ENCODE data around the gene DCDC2.

Gene DCDC2

DNA sequence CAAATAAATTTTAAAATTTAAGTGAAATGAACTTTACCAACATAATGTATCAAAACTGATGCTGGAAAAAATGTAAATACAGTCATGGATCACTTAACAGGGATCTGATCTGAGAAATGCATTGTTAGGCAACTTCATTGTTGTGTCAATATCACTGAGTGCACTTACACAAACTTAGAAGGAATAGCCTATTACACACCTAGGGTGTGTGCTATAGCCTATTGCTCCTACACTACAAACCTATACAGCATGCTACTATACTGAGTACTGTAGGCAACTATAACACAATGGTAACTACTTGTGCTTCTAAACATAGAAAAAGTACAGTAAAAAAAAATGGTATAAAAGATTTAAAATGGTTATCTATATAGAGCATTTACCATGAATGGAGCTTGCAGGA, 104.5 kb downstream of the DCDC2 start:
- TF ChIP-seq, protein P1, sequence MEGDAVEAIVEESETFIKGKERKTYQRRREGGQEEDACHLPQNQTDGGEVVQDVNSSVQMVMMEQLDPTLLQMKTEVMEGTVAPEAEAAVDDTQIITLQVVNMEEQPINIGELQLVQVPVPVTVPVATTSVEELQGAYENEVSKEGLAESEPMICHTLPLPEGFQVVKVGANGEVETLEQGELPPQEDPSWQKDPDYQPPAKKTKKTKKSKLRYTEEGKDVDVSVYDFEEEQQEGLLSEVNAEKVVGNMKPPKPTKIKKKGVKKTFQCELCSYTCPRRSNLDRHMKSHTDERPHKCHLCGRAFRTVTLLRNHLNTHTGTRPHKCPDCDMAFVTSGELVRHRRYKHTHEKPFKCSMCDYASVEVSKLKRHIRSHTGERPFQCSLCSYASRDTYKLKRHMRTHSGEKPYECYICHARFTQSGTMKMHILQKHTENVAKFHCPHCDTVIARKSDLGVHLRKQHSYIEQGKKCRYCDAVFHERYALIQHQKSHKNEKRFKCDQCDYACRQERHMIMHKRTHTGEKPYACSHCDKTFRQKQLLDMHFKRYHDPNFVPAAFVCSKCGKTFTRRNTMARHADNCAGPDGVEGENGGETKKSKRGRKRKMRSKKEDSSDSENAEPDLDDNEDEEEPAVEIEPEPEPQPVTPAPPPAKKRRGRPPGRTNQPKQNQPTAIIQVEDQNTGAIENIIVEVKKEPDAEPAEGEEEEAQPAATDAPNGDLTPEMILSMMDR (IDR thresholded peaks at IDR 0.05) = no peak
- Histone ChIP-seq H3K9ac (no peak overlapping the region), H3K36me3 (ENCODE audit: control insufficient read depth, insufficient read depth, low read length) (no peaks in the 10 kb centered on the region), H3K4me3 (ENCODE audit: low read depth, low read length) (no peak overlapping the region), H3K27ac (no peak overlapping the region), H2AFZ (no peak overlapping the region), H3K9me3 (ENCODE audit: control insufficient read depth, low read length) (no peaks in the 10 kb centered on the region), H3K79me2 (no peaks in the 10 kb centered on the region), H3K27me3 (ENCODE audit: control insufficient read depth, insufficient read depth, low read length) (no peaks in the 10 kb centered on the region), H3K4me2 (ENCODE audit: low read length) (no peak overlapping the region), H3K4me1 (no peaks in the 10 kb centered on the region)

DNA sequence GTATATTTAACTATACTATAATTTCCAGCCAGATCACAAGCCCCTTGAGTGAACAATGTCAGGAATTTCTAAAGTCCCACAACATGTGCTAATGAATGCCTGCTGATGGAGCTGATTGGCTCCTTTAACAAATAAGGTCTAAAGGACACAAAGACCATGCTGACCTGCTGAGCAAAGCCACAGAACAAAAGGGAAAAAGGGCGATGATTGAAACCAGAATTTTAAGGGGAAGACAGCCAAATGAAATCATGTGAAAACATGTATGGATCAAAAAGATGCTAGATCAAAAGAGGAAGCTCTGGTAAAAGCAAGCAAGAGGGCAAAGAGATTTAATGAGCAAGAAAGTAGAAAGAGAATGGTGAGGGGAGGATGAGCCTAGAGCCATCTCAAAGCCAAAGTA, 105.6 kb downstream of the DCDC2 start:
- Histone ChIP-seq H3K4me3 (ENCODE audit: low read depth, low read length) (no peak overlapping the region), H3K27ac (no peak overlapping the region), H3K36me3 (ENCODE audit: control insufficient read depth, insufficient read depth, low read length) (no peaks in the 10 kb centered on the region), H2AFZ (no peak overlapping the region), H3K9me3 (ENCODE audit: control insufficient read depth, low read length) (no peaks in the 10 kb centered on the region), H3K4me1 (no peaks in the 10 kb centered on the region), H3K9ac (no peak overlapping the region), H3K27me3 (ENCODE audit: control insufficient read depth, insufficient read depth, low read length) (no peaks in the 10 kb centered on the region), H3K79me2 (no peaks in the 10 kb centered on the region), H3K4me2 (ENCODE audit: low read length) (no peak overlapping the region)
- TF ChIP-seq, protein P1 (IDR thresholded peaks at IDR 0.05) = no peak

DNA sequence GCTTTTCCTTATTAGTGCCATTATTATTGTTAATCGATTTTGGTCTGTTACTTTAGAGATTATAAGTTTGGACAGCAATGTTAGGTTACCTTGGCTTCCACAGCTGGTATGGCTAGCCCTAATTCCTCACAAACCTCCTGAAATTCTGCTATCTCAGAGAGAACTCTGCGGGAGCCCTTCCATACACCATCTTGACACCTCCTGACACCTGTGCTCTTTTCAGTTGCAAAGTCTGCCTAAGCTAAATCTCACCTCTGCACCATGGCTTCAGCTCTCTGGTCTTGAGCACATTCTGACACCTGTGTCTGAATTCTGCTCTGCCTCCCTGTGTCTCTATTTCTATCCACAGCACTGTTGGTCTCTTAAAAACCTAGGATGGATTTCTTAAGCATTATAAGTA, 106.5 kb downstream of the DCDC2 start:
- Histone ChIP-seq H3K9me3 (ENCODE audit: control insufficient read depth, low read length) (no peaks in the 10 kb centered on the region), H3K36me3 (ENCODE audit: control insufficient read depth, insufficient read depth, low read length) (no peaks in the 10 kb centered on the region), H2AFZ (no peak overlapping the region), H3K4me2 (ENCODE audit: low read length) (no peak overlapping the region), H3K79me2 (no peaks in the 10 kb centered on the region), H3K9ac (no peak overlapping the region), H3K27ac (no peak overlapping the region), H3K4me1 (no peaks in the 10 kb centered on the region), H3K4me3 (ENCODE audit: low read depth, low read length) (no peak overlapping the region), H3K27me3 (ENCODE audit: control insufficient read depth, insufficient read depth, low read length) (no peaks in the 10 kb centered on the region)
- TF ChIP-seq, protein P1 (IDR thresholded peaks at IDR 0.05) = no peak

DNA sequence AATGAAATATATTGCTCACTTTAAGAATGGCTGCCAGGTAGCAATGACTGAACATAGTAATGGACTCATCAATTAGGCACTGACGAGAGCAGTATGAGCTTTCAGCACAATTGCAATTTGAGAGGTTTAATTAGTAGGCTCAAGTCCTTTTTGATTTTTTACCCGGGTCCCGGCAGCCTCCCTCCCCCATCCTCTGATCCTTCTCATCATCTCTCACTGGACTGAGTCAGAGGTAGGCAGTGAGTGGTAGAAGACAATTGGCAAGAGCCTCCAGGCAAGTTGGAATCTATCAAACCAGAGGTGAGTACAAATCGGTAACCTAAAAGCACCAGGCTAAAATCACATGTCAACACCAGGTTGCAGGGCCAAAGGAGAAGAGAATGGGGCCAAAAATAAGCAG, 107.9 kb downstream of the DCDC2 start:
- Histone ChIP-seq H3K9me3 (ENCODE audit: control insufficient read depth, low read length) (no peaks in the 10 kb centered on the region), H2AFZ (no peak overlapping the region), H3K27me3 (ENCODE audit: control insufficient read depth, insufficient read depth, low read length) (no peaks in the 10 kb centered on the region), H3K4me1 (no peaks in the 10 kb centered on the region), H3K9ac (no peak overlapping the region), H3K4me3 (ENCODE audit: low read depth, low read length) (no peak overlapping the region), H3K79me2 (no peaks in the 10 kb centered on the region), H3K4me2 (ENCODE audit: low read length) (no peak overlapping the region), H3K27ac (no peak overlapping the region), H3K36me3 (ENCODE audit: control insufficient read depth, insufficient read depth, low read length) (no peaks in the 10 kb centered on the region)
- TF ChIP-seq, protein P1 (IDR thresholded peaks at IDR 0.05) = no peak

DNA sequence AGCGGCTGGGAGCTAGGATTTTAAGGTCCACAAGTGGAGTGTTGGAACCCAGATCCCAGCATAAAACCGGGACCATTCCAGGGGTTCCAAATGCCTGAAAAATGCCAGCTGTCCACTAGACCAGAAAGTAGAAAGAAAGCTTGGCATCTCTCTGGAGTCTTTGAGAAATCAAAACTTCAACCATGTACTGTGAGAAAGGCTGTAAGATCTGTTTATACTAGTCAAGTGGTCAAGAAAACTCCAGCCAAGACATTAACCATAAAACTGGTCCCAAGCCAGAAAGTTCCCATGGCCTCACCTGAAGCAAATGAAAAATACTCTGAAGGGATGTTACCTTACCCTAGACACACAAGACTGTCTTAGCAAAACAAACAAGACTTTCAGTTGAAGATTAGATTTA, 112.6 kb downstream of the DCDC2 start:
- TF ChIP-seq, protein P1 (IDR thresholded peaks at IDR 0.05) = no peak
- H2AFZ ChIP-seq = no peak overlapping the region
- H3K36me3 ChIP-seq (ENCODE audit: control insufficient read depth, insufficient read depth, low read length) = no peaks in the 10 kb centered on the region
- no peak overlapping the region for H3K27ac ChIP-seq
- H3K9ac ChIP-seq = no peak overlapping the region
- no peak overlapping the region for H3K4me3 ChIP-seq (ENCODE audit: low read depth, low read length)
- no peaks in the 10 kb centered on the region for H3K9me3 ChIP-seq (ENCODE audit: control insufficient read depth, low read length)
- H3K27me3 ChIP-seq (ENCODE audit: control insufficient read depth, insufficient read depth, low read length) = no peaks in the 10 kb centered on the region
- H3K4me1 ChIP-seq = peaks cover 5% of the 10 kb centered on the region
- H3K79me2 ChIP-seq = no peaks in the 10 kb centered on the region
- no peak overlapping the region for H3K4me2 ChIP-seq (ENCODE audit: low read length)

Data from parathyroid adenoma (tissue), 2 donors.